Effector CD8-positive, alpha-beta T cell (primary cell): Measurements from ENCODE around the gene FOXO1.

ENCODE experiments used
- DNase-seq: peaks from one replicate; lab custom pipeline; 2025; lab: John Stamatoyannopoulos, UW

Gene FOXO1

DNA sequence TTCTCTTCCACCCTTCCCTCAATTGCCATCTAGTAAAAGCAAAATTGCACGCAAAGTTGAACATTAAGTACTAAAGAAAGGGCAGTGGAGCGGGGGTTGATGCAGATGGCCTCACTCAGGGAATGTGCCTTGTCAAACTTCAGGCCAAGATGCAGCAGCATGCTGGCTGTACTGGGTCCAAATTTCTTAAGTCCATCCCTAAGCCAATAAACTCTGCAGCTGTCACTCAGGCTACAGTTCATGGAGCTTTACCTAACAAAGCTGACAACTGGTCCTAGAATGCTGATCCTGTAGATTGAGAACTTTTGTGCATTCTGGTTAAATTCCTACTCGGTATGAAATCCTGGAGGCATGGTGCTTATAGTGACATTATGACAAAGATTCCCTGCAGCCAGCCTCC, 88.4 kb downstream of the FOXO1 start:
- no peak for DNase-seq

- DNase-seq: no peak
Measured at GRCh38 chr13:40576369-40576768, 90.1 kb downstream of the FOXO1 start.

GRCh38 chr13:40572961-40573360, 93.5 kb downstream of the FOXO1 start:
- DNase-seq: no peak

GRCh38 chr13:40571338-40571963, 95.0 kb downstream of the FOXO1 start:
- DNase-seq: no peak

DNA sequence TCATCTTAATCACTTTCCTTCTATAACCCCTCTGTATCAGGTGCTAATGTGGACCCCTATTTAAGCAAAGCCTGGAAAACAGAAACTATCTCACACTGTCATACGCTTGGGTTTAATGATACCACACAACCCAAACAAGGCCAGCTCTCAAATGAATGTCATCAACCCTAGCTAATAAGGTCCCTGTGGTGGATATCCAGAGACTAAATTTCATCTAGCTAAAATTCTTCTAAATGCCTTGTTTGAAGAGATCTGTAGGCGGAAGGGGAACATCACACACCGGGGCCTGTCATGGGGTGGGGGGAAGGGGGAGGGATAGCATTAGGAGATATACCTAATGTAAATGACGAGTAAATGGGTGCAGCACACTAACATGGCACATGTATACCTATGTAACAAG, 95.5 kb downstream of the FOXO1 start:
- DNase-seq: no peak

DNA sequence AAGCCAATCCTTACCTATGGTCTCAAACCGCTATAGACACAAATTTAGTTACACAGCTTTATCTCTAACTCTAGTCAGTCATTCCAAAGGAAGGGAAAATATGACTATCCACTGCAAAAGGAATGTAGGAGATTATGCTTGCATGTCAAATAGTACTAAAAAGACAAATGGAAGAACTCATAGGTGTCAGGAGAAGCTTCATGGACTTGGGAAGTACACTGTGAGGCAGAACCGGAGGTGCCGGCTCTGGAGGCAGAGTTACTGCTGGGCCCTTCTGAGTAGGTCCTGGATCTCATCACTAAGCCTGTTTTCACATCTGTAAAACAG, 97.5 kb downstream of the FOXO1 start:
- no peak for DNase-seq

DNA sequence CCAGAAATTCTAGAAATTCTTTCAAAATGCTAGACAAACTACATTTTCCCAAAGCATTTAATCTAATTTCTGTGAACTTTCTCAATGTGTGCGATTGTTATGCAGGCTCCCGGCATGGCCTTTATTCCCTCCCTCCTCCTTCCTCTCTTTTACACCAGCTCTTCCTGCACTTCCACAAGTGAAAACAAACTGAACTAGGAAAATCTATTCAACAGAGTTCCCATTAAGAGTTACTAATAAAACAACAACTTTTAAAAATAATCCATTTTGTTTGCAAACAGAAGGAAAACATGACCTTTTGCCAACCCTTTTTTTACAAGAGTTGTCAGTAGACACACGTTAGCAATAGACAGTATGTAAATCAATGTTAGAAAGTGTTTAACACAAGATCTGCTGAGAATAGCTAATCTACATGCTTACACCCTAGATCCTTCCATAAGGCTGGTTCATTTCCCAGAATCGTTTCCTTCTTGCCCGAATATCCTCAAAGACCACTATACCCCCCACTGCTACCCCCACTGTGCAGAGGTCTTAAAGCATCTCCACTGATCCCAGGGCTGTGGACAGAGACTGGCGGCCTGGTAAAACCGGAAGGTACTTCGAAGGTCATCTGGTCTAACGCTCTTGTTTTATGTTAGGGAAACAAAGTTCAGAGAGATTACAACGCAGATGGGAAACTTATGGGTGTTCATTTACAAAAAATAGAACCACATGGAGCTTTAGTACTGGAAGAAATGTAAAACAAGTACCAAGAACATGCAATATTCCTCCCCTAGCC, 98.0 kb downstream of the FOXO1 start:
- no peak for DNase-seq

DNA sequence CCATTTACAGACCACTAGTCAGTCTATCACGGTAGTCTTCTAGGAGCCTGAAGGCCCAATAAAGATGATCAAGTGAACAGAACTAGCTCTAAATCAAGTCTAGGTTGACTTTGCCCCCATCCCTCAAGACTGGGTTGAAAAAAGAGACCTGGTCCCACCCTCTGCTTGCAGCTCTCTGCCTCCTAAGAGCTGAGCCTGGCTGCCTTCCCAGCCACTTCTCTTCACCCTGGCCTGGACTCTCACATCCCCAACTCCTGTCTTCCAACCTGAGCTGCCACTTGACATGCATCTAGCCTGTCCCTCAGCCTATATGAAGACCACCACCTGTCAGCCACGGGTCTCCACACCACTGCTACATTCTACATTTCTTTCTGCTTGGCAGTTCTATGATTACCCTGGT, 99.6 kb downstream of the FOXO1 start:
- no peak for DNase-seq

GRCh38 chr13:40565282-40566148, 100.9 kb downstream of the FOXO1 start:
- no peak for DNase-seq

GRCh38 chr13:40564342-40565001, 102.0 kb downstream of the FOXO1 start:
- peak; percentile 5 for DNase-seq

GRCh38 chr13:40563350-40564125, 102.9 kb downstream of the FOXO1 start:
- no peak for DNase-seq

DNA sequence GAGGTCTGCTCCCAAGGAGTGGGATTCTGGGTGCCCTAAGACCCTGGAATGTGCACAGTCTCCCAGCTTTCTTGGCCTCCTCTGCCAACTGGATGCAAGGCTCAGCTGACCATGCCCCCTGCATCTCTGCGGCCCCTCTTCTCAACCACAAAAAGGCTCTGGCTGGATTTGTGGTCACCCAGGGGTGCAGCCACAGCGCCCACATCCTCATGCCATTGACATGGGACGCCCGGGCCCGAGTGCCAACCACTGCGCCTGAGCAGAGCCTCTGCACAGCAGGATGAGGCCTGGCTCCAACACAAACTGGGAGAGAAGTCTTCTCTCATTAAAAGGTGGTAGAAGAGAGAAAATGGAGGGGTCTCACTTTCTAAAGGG, 103.5 kb downstream of the FOXO1 start:
- no peak for DNase-seq

DNA sequence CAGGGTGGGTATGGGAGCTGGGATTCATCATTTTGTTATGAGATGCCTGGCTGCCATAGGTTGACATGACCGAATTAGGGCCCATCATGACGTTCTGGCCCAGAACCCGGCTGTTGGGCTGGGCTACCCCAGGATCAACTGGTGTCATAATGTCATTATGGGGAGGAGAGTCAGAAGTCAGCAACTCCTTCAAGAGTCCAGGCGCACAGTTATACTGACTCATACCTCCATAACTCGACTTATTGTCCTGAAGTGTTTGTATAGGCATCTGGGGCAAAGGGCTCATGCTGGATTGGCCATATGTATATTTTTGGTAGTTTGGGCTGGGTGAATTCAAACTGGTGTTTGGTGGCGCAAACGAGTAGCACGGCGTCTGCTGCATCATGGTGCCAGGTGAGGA, 106.5 kb downstream of the FOXO1 start:
- no peak for DNase-seq

DNA sequence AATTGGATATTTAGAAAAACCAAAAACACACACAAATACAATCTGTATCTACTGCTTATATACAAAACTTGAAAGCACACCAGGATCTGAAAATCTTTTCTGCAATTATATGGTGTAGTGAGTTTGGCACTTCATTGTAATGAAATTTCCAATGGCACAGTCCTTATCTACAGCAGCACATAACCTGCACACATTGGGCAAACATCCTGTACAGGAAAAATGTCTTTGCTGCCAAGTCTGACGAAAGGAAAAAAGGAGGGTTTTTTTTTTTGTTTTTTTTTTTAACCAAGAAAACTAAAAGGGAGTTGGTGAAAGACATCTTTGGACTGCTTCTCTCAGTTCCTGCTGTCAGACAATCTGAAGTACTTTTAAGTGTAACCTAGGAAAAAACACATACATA, 107.8 kb downstream of the FOXO1 start:
- no peak for DNase-seq

- DNase-seq: no peak
Measured at GRCh38 chr13:40556453-40556852, 110.0 kb downstream of the FOXO1 start.

- DNase-seq: no peak
Measured at GRCh38 chr13:40553356-40553755, 113.1 kb downstream of the FOXO1 start.

DNA sequence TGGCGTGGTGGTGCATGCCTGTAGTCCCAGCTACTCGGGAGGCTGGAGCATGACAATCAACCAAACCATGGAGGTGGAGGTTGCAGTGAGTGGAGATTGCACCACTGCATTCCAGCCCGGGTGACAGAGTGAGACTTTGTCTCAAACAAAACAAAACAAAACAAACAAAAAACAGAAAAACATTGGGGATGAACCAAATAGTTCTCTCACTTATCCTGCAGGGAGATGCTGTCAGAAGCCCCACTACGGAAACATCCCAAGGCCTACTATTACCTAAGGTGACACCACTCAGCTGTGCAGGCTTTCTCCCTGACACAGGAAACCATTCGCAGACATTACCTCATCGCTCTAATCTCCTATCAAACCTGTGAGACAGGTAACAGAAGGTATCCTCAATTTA, 113.5 kb downstream of the FOXO1 start:
- no peak for DNase-seq

- DNase-seq: no peak
Measured at GRCh38 chr13:40550130-40550529, 116.3 kb downstream of the FOXO1 start.

DNA sequence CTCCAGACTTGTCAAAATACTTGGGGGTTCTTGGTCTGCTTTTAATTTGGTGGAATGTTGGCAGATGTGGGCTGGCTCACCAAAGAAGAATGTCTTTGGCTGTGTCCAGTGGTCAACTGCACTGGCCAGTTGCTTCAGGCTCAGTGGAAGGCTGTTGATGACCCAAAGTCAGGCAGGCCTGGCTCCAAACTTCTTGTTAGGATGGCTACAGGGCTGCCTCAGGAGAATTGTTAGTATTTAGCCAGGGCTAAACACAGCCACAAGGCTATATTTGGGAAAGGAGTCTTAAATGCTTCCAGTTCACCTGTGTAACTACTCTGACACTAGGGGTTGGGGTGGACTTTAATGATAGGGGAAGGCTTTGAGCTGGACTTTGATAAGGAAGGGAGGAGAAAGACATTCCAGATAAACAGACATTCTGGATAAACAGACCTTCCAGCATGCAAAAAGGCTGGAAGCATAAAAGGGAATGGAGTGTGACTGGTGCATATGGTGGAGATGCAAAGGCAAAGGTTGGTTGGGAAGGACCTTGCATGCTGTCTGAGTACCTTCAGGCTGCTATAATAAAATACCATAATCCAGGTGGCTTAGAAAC, 116.8 kb downstream of the FOXO1 start:
- DNase-seq: no peak

GRCh38 chr13:40547591-40548315, 118.7 kb downstream of the FOXO1 start:
- DNase-seq: no peak

- DNase-seq: no peak
Measured at GRCh38 chr13:40546047-40546446, 120.4 kb downstream of the FOXO1 start.
